GM12801 (cell line): ENCODE measurements around the gene SLC25A21.

Source experiments
- CTCF ChIP-seq: IDR thresholded peaks from one replicate; pipeline ENCODE4 v1.5.1; 2011; ENCODE audit warnings: control low read depth; ENCODE audit not compliant: insufficient read length; ENCODE audit errors: extremely low read depth

SLC25A21 gene

GRCh38 chr14:37172024-37172869 lies at the start of gene SLC25A21:
SLC25A21 (minus strand) TSS chr14:37172606.
- TF ChIP-seq CTCF = no peak

GRCh38 chr14:37221073-37221472 lies 48.7 kb upstream of the SLC25A21 start:
- no peak for TF ChIP-seq CTCF

DNA sequence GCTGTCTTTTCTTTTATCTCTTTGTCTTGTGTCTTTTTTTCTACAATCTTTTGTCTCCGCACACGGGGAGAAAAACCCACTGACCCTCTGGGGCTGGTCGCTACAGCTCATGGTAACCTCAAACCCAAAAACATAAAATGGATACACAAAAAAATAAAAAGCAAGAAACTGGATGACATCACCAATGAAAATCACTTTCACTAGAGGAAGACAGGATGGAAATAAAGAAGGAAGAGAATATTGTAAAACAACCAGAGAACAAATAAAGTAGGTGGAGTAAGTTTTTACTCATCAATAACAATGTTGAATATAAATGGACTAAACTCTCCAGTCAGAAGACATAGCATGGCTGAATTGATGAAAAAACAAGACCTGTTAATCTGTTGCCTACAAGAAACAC lies 42.9 kb upstream of the SLC25A21 start:
- TF ChIP-seq CTCF = no peak

DNA sequence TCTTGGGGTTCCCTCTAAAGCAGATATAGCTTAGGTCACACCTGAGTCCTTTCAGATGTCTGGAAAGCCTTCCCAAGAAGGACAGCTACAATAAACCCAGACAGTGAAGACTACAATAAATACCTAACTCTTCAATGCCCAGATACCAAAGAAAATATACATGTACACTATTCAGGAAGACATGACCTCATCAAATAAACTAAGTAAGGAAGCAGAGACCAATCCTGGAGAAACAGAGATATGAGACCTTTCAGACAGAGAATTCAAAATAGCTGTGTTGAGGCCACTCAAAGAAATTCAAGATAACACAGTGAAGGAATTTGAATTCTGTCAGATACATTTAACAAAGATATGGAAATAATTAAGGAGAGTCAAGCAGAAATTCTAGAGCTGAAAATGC lies 40.6 kb upstream of the SLC25A21 start:
- no peak for TF ChIP-seq CTCF

DNA sequence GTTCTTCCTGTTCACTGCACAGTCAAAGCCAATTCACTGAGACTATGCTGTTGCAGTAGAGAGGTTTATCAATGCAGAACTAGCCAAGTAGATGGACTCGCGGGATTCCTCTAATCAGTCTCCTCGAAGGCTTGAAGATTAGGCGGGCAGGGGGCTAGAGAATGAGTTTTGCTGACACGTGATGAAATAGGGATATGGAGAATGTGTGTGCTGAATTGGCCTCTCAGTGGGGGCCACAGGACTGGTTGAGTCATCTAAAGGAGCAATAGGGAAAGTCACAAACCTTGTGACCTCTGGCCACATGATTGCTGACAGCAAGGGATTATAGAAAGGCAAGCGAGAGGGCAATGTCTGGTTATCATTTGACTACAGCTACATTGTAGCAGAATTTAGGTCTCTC lies 38.0 kb upstream of the SLC25A21 start:
- TF ChIP-seq CTCF = no peak

- no peak for TF ChIP-seq CTCF
These were observed 31.0 kb upstream of the SLC25A21 start for GRCh38 chr14:37203423-37203822.

- no peak for TF ChIP-seq CTCF
These were observed 30.4 kb upstream of the SLC25A21 start for GRCh38 chr14:37202812-37203211.
